Esophagus muscularis mucosa (tissue), 4 donors: Measurements from ENCODE around the gene G3BP2. TPM values are rescaled to one million over a fixed set of nuclear protein-coding genes. Genes with fewer than 3 reads are reported as not detected.

Experiments
- DNase-seq: peaks from one replicate; pipeline ENCODE4 v3.0.0-alpha.2; 2017; ENCODE audit errors: extremely low spot score
- H3K27ac ChIP-seq, 4 donors: fragments of 200-600 bp; sonication (generic); replicated peaks in 1 of 4; 1 replicate in 3 of 4; 2 replicates in 1 of 4; pipeline ENCODE4 v1.5.1; 2016 to 2019; ENCODE audit warnings: mild to moderate bottlenecking in 1 of 4
- H3K27me3 ChIP-seq, 4 donors: fragments of 200-600 bp; sonication (generic); one replicate each; pipeline versions ENCODE4 v1.5.1 to v1.6.0; 2016 to 2019
- H3K36me3 ChIP-seq, 4 donors: fragments of 200-600 bp; sonication (generic); one replicate each; pipeline ENCODE4 v1.5.1; 2016 to 2019
- H3K4me1 ChIP-seq, 4 donors: fragments of 200-600 bp; sonication (generic); one replicate each; pipeline ENCODE4 v1.5.1; 2016 to 2019
- H3K4me3 ChIP-seq, 4 donors: fragments of 200-600 bp; sonication (generic); 1 replicate in 2 of 4; 2 replicates in 2 of 4; pipeline ENCODE4 v1.5.1; 2016 to 2019; ENCODE audit warnings: mild to moderate bottlenecking in 4 of 4, moderate library complexity in 1 of 4
- H3K9me3 ChIP-seq, 4 donors: fragments of 200-600 bp; sonication (generic); 1 replicate in 3 of 4; 2 replicates in 1 of 4; pipeline ENCODE4 v1.5.1; 2016 to 2019
- EP300 ChIP-seq: sonication (generic); formaldehyde crosslinking; IDR thresholded peaks from one replicate; pipeline ENCODE4 v1.6.1; 2017; ENCODE audit warnings: antibody characterized with exemption
- POLR2A ChIP-seq: fragments of 450-650 bp; IDR thresholded peaks from one replicate; pipeline ENCODE4 v1.6.1; 2017; ENCODE audit warnings: antibody characterized with exemption, moderate library complexity, mild to moderate bottlenecking, low read depth
- POLR2AphosphoS5 ChIP-seq, 2 donors: sonication (generic); formaldehyde crosslinking; IDR thresholded peaks; one replicate each; pipeline ENCODE4 v1.6.1; 2017; ENCODE audit warnings: antibody characterized with exemption in 2 of 2
- WGBS: methylation state at CpG from one replicate; pipeline ENCODE4 v1.1.5; 2018; 5-methylcytosine and 5-hydroxymethylcytosine counted together
- intact Hi-C: fragments of 100-400 bp; cut with DNase I; formaldehyde crosslinking; loops from one replicate; pipeline ENCODE4 v1.15.1; 2023
- total RNA-seq, 4 donors: library from RNA; depleted of rRNA; stranded (reverse); fragments of >200 nt; gene quantifications; one replicate each; pipeline versions ENCODE4 v1.1.0 to v1.2.1, GENCODE V29; 2016
- TF ChIP-seq, protein P1 (sequence below), 3 experiments: fragments of 200-600 bp in 2 of 3; fragments of 450-650 bp in 1 of 3; sonication (generic) in 2 of 3; IDR thresholded peaks; one replicate each; pipeline ENCODE4 v1.5.1; 2017 to 2019; ENCODE audit warnings: antibody characterized with exemption in 3 of 3, mild to moderate bottlenecking in 2 of 3, moderate library complexity in 1 of 3

Gene G3BP2
- total RNA-seq, 4 donors from 2014 or later, result 94.6 to 127 (median 109) TPM

DNA sequence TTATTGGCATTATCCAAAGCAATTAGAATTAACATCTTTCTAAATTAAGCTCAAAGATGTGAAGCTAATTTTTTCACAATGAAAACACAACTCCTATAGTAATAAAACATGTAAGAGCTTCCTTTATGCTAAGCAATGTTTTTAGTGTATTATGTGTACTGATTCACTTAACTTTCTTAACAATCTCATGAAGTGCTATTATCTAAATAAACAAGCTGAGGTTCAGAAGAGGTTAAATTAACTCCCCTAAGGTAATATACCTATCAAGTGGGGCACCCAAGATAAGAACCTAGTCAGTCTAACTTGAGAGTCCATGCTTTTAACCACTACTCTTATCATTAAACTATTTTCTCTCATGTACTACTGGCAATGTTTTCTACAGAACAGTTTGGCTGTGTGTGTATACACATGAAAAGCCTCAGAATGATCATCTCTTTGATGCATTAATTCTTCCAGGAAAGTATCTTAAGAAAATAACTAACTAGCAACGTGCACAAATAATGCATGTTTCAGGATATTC, 13.6 kb downstream of the G3BP2 start:
- Histone ChIP-seq H3K4me1 (peaks cover 9 to 37% (median 28%) of the 10 kb centered on the region in 4 donors), H3K36me3 (peaks cover 28 to 55% (median 44%) of the 10 kb centered on the region in 4 donors), H3K27me3 (no peaks in the 10 kb centered on the region), H3K9me3 (no peaks in the 10 kb centered on the region), H3K27ac (no peak overlapping the region), H3K4me3 (no peak overlapping the region)
- intact Hi-C loops, result loop anchor here (10.0 kb wide), 1 partner anchor 135 kb away; no protein-coding TSS in a partner anchor
- 63% methylated on average over 1 of the region's 1 CpG for WGBS
- TF ChIP-seq EP300 (no peak), POLR2AphosphoS5 (IDR thresholded peaks at IDR 0.05) (no peak), POLR2A (no peak)
- TF ChIP-seq, protein P1, sequence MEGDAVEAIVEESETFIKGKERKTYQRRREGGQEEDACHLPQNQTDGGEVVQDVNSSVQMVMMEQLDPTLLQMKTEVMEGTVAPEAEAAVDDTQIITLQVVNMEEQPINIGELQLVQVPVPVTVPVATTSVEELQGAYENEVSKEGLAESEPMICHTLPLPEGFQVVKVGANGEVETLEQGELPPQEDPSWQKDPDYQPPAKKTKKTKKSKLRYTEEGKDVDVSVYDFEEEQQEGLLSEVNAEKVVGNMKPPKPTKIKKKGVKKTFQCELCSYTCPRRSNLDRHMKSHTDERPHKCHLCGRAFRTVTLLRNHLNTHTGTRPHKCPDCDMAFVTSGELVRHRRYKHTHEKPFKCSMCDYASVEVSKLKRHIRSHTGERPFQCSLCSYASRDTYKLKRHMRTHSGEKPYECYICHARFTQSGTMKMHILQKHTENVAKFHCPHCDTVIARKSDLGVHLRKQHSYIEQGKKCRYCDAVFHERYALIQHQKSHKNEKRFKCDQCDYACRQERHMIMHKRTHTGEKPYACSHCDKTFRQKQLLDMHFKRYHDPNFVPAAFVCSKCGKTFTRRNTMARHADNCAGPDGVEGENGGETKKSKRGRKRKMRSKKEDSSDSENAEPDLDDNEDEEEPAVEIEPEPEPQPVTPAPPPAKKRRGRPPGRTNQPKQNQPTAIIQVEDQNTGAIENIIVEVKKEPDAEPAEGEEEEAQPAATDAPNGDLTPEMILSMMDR (IDR thresholded peaks at IDR 0.05), result no peak
- DNase-seq, result no peak

DNA sequence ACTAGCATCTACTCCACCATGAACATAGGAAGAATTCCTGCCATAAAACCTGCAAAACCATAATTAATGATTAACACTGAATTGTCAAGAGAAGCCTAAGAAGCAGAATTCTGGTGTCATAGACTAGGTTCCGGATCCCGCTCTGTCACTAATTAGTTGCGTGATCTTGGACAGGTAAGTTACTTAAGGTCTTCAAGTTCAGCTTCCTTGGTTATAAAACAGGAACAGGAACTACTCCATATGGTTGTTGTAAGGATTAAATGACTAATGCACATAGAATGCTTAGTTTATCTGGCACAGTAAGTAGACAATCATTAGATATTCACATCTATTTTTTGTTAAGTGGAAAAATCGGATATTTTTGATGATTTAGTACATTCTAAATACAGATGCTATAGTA, 14.3 kb downstream of the G3BP2 start:
- no peaks in the 10 kb centered on the region for H3K27me3 ChIP-seq
- 74% methylated on average over 4 of the region's 4 CpGs for WGBS
- H3K9me3 ChIP-seq, result no peaks in the 10 kb centered on the region
- peaks cover 33 to 62% (median 47%) of the 10 kb centered on the region in 4 donors for H3K36me3 ChIP-seq
- no peak overlapping the region for H3K4me3 ChIP-seq
- DNase-seq, result no peak
- no peak overlapping the region for H3K27ac ChIP-seq
- intact Hi-C loops, result loop anchor here (10.0 kb wide), 1 partner anchor 136 kb away; no protein-coding TSS in a partner anchor
- TF ChIP-seq EP300, result no peak
- TF ChIP-seq, protein P1 (IDR thresholded peaks at IDR 0.05), result no peak
- TF ChIP-seq POLR2AphosphoS5 (IDR thresholded peaks at IDR 0.05), result no peak
- no peak for TF ChIP-seq POLR2A
- H3K4me1 ChIP-seq, result peaks cover 9 to 31% (median 26%) of the 10 kb centered on the region in 4 donors

DNA sequence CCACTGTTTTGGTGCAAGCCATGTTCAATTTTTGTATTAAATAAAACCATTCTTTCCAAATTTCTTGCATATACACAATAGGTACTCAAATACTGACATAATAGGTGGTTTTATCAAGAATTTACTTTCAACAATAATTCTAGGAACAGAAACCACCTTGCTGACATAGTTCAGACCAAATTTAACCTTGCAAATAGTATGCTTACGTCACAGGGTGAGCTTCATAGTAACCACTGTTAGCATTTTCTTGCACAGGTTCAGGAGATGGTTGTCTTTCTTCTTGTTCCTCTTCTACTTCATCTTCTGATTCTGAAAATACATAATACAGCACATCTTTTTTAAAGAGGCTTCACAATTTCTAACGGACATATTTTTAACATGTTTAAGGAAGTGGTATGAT, 17.6 kb downstream of the G3BP2 start:
- peaks cover 5 to 20% (median 18%) of the 10 kb centered on the region in 4 donors for H3K4me1 ChIP-seq
- H3K27me3 ChIP-seq, result no peaks in the 10 kb centered on the region
- TF ChIP-seq POLR2A (no peak), POLR2AphosphoS5 (IDR thresholded peaks at IDR 0.05) (no peak), EP300 (no peak)
- TF ChIP-seq, protein P1 (IDR thresholded peaks at IDR 0.05), result no peak
- intact Hi-C loops, result loop anchor here (10.0 kb wide), 1 partner anchor 139 kb away; no protein-coding TSS in a partner anchor
- H3K27ac ChIP-seq, result no peak overlapping the region
- H3K36me3 ChIP-seq, result peaks cover 28 to 72% (median 53%) of the 10 kb centered on the region in 4 donors
- 82% methylated on average over 2 of the region's 2 CpGs for WGBS
- no peak for DNase-seq
- H3K4me3 ChIP-seq, result no peak overlapping the region
- no peaks in the 10 kb centered on the region for H3K9me3 ChIP-seq

DNA sequence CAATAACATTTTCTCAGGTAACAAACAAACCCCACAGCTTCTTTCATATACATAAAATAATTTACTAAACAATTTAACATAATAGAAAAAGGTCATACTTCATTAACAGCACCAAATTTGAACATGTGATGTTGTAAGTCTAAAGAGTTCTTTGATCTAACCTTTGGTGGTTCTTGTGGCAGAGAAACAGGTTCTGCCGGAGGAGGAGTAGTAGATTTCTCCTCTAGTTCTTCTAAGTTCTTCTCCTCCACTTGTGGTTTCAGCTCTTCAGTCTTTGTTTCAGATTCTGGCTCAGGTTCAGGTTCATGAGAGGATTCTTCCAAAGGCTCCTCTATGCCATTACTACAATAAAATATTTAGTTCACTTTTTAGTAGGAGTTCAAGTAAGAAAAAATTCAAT, 18.3 kb downstream of the G3BP2 start:
- Histone ChIP-seq H3K4me1 (peaks cover 4 to 14% (median 12%) of the 10 kb centered on the region in 4 donors), H3K4me3 (no peak overlapping the region), H3K36me3 (peaks cover 29 to 70% (median 59%) of the 10 kb centered on the region in 4 donors), H3K9me3 (no peaks in the 10 kb centered on the region), H3K27ac (no peak overlapping the region), H3K27me3 (no peaks in the 10 kb centered on the region)
- WGBS, result 65% methylated on average over 1 of the region's 1 CpG
- no peak for DNase-seq
- TF ChIP-seq EP300 (no peak), POLR2A (no peak), POLR2AphosphoS5 (IDR thresholded peaks at IDR 0.05) (no peak)
- TF ChIP-seq, protein P1 (IDR thresholded peaks at IDR 0.05), result no peak
- intact Hi-C loops, result loop anchor here (10.0 kb wide), 1 partner anchor 140 kb away; no protein-coding TSS in a partner anchor
